SHP77 treated with DMSO at 0.1 percent for 48 hours (cell line): ENCODE data around the gene MOGAT2.

Experiments
- DNase-seq: peaks from one replicate; lab custom pipeline; 2025; lab: John Stamatoyannopoulos, UW

MOGAT2 gene

DNA sequence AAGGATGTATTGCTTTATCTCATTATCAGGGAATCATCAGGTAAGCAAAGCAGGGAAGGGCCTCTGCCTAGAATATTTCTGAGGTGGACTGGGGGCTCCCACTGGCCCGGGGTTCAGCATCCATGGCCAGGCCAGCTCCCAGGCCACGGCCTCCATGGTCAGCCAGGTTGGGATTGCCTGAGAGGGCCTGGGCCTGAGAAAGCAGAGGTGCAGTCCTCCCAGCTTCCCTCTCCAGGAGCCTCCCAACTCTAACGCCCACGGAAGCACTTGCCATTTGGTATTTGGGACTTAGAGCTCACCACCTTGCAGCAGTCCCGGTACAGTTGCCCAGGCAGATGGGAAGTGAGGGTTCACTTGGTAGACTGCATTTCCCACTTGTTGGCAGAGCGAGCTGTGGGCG, 63.7 kb downstream of the MOGAT2 start:
- no peak for DNase-seq

DNA sequence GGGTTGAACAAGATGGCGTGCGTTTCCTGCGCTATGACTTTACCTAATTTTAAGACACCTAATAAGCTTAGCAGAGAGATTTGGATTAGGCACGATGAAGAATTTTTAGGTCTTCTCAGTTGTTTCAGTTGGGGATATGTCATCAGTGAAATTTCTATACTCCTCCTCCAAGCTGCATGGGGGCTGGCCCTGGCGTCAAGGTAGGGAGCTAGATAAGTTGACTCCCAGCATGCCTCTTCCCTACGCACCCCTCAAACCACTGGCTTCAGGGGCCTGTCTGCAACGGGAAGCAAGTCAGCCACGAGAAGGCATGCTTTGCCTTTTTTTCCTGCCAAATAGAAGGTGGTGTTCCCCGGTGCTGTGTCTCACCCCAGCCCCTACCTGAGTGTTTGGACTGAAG, 64.2 kb downstream of the MOGAT2 start:
- no peak for DNase-seq
